Kidney capillary endothelial cell (primary cell): Measurements from ENCODE around the gene KCTD13.
"Not testable (repeated sequence)": the region's sequence is repeated elsewhere in the genome, so short reads cannot be mapped to it uniquely, and the experiment has no call there.

Experiments used
- DNase-seq: peaks from one replicate; pipeline ENCODE4 v3.0.0-alpha.2; 2018; ENCODE audit warnings: low spot score

KCTD13 gene

DNA sequence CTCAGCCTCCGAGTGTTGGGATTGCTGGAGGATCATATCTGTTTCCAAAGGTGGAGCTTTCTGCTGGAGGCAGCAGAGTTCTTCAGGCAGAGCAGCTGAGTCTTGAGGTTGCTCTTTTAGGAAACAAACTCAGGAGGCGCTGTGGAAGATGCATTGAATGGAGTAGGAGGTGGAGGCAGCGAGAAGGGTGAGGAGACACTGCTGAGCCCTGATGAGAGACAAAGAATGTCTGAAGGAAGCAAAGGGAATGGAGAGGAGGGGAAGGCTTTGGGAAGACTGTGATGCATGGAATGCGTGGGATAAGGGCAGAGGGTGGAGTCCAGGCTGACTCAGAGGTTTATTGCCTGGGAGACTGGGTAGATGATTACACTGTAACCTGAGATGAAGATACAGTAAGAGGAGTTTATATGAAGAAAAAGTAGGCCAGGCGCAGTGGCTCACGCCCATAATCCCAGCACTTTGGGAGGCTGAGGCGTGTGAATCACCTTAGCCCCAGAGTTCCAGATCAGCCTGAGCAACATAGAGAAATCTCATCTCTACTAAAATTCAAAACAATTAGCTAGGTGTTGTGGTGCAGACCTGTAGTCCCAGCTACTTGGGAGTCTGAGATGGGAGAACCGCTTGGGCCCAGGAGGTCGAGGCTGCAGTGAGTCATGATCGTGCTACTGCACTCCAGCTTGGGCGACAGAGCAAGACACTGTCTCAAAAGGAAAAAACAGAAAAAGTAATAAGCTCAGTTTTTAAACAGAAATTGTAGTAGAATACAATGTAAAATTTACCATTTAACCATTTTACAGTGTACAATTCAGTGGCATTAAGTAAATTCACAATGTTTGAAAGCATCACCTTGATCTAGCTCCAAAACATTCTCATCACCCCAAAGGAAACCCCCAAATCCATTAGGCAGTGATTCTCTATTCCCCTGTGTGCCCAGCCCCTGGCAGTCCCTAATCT lies 18.1 kb upstream of the KCTD13 start:
- DNase-seq: peak; percentile 14

GRCh38 chr16:29940656-29941055 lies 14.6 kb upstream of the KCTD13 start:
- no peak for DNase-seq

- DNase-seq: not testable (repeated sequence)
These were observed 5.7 kb upstream of the KCTD13 start for GRCh38 chr16:29931750-29932149.

- DNase-seq: no peak
These were observed 1.3 kb upstream of the KCTD13 start for GRCh38 chr16:29927070-29927905.

DNA sequence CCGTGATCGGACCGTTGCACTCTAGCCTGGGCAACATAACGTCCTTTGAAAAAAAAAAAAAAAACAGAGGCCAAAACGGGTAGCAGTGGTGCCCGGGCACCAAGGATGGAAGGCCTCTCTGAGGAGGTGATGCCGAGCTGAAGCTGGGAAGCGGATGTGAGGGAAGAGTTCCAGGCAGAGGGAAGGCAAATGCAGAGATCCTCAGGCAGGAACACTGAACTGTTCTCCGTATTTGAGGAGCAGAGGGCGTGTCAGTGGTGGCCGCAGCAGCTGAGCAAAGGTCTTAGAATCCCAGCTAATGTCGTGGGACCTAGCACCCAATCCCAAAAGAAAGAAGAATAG lies 656 bp upstream of the KCTD13 start:
- DNase-seq: peak; percentile 14

- no peak for DNase-seq
These were observed 795 bp downstream of the KCTD13 start for GRCh38 chr16:29925105-29925756.

GRCh38 chr16:29922986-29923501 lies 3.0 kb downstream of the KCTD13 start:
- no peak for DNase-seq

DNA sequence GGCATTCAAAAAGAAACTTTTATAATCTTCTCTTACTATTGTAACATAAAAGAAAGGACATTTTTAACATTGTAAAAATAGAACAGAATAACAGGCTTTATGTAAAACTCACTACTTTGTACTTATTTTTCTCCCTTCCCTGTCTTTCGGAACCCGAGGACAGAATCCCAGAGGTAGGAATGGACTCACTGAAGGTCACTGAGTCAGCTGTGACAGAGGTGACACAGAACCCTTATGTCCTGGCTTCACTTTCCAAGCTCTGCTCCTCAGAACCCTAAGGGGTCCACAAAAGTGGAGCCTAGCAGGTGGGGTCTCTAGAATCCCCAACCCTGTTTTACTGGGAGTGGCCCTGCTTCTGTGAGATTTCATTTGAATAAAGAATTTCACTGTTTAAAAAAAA lies 3.7 kb downstream of the KCTD13 start:
- no peak for DNase-seq

DNA sequence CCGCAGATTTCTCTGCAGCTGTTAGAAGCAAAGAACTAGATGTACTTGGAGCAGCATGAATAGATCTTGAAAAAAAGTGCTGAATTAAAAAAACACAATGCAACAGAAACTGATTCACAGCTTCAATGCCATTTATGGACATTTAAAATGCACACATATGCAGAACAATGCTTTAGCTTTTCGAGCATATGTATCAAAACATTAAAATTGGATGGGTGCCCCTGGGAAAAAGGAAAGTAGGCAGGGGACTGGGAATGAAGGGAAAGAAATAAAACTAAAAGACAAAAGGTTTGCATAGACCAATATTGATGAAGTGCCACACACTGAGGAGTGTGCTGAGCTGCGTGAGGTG lies 5.0 kb downstream of the KCTD13 start:
- no peak for DNase-seq

GRCh38 chr16:29920288-29921033 lies 5.6 kb downstream of the KCTD13 start:
- no peak for DNase-seq

GRCh38 chr16:29916979-29917378 lies 9.0 kb downstream of the KCTD13 start:
- DNase-seq: no peak

GRCh38 chr16:29915590-29916247 lies 10.3 kb downstream of the KCTD13 start:
- DNase-seq: peak; percentile 13

DNA sequence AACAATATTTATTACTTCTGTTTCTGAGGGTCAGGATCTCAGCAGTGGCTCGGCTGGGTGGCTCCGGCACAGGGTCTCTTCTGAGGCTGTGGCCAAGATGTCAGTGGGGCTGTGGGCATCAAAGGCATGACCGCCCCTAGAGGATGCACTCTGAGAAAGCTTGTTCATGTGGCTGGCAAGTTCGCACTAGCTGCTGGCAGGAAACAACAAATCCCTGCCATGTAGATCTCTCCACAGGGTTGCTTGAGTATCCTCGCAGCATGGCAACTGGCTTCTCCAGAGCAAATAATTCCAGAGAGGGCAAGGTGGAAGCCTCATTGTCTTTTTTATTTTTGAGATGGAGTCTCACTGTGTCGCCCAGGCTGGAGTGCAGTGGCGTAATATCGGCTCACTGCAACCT lies 12.5 kb downstream of the KCTD13 start:
- no peak for DNase-seq

DNA sequence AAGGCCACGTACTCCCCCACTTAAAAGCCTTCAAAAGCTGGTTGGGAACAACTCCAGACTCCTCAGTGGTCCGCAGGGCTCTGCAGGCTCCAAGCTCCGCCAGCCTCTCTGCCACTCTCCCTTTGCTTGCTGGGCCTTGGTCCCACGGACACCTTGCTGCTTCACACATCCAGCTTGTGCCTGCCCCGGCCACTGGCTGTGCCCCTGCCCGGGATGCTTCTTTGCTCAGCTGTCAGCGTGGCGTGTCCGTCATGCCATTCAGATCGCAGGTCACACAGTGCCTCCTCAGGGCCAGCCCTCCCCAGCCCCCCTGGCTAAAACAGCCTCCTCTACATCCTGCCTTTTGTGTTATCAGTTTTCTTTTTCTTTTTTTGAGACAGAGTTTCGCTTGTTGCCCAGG lies 13.9 kb downstream of the KCTD13 start:
- no peak for DNase-seq

- no peak for DNase-seq
These were observed 14.4 kb downstream of the KCTD13 start for GRCh38 chr16:29911676-29912010.

DNA sequence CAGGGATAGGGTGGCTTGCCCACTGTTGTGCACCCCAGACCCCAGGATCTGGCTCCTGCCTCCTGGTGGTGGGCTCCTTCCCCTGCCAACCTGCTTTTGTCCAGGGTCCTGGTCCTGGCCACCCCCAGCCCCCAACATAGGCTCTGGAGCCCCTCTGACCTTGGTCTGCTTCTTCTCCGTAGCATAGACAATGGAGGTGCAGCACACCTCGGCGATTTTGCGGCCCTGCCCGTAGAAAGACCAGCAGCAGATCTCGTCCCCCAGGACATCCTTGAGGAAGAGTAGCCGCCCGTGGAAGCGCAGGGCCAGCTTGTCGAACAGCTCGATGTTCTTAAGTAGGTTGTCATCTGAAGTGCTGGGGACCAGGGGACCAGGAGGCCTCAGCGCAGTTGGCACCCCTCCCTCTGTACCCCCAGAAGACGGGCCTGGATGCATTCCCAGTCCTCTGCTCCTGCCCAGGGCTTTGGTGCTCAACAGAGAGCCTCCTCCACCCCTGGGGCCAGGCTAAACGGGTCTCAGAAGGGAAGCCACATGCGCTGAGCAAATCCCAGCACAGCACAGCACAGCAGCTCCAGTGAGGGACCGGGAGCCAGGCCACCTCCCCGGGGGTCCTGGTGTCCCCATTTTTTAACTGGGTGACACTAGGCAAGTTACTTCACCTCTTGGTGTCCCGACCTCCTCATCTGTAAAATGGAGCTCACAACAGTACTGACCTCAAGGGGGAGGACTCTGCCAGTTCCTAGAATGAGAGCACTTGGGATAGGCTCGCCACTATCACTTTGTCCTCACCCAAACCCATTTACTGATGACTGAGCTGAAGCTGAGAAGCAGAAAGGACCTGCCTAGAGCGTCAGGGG lies 15.0 kb downstream of the KCTD13 start:
- DNase-seq: no peak

DNA sequence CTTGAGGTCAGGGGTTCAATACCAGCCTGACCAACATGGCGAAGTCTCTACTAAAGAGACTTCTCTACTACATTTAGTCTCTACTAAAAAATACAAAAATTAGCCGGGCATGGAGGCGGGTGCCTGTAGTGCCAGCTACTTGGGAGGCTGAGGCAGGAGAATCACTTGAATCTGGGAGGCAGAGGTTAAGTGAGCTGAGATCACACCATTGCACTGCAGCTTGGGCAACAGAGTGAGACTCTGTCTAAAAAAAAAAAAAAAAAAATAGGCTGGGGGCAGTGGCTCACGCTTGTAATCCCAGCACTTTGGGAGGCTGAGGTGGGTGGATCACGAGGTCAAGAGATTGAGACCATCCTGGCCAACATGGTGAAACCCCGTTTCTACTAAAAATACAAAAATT lies 16.2 kb downstream of the KCTD13 start:
- not testable (repeated sequence) for DNase-seq

- DNase-seq: no peak
These were observed 16.6 kb downstream of the KCTD13 start for GRCh38 chr16:29909391-29909790.

GRCh38 chr16:29908719-29909220 lies 17.3 kb downstream of the KCTD13 start:
- DNase-seq: no peak

- no peak for DNase-seq
These were observed 18.1 kb downstream of the KCTD13 start for GRCh38 chr16:29907973-29908372.
